ENCODE results near the gene AKAP1.

GRCh38 chr17:57166803-57167202 lies 81.8 kb downstream of the AKAP1 start:
- TF ChIP-seq CTCF (conservative IDR thresholded peaks at IDR 0.05; ENCODE audit: low read length) (no peak), EZH2phosphoT487 (IDR thresholded peaks at IDR 0.05; ENCODE audit: borderline replicate concordance, low read depth, low read length) (no peak)
